MG63 (cell line): ENCODE results near the gene DDR1. TPM values are rescaled to one million over a fixed set of nuclear protein-coding genes. Genes with fewer than 3 reads are reported as not detected.

Source experiments
- DNase-seq: peaks from one replicate; pipeline ENCODE4 v3.0.0-alpha.2; 2020
- H3K27me3 ChIP-seq: fragments of 250-450 bp; sonication (Bioruptor Pico); 2 replicates; pipeline ENCODE4 v1.5.1; 2020; ENCODE audit warnings: mild to moderate bottlenecking, moderate library complexity
- H3K36me3 ChIP-seq: fragments of 250-450 bp; sonication (Bioruptor Pico); 2 replicates; pipeline ENCODE4 v1.5.1; 2020; ENCODE audit warnings: mild to moderate bottlenecking, moderate library complexity
- H3K4me3 ChIP-seq: fragments of 250-450 bp; sonication (Bioruptor Pico); 2 replicates; pipeline ENCODE4 v1.5.1; 2020; ENCODE audit warnings: mild to moderate bottlenecking, moderate library complexity
- H3K9me3 ChIP-seq: fragments of 250-450 bp; sonication (Bioruptor Pico); 2 replicates; pipeline ENCODE4 v1.5.1; 2020; ENCODE audit warnings: mild to moderate bottlenecking, moderate library complexity
- total RNA-seq: library from RNA; depleted of rRNA; stranded (reverse); fragments of >200 nt; shearing (Covaris generic); gene quantifications from 2 replicates; pipeline ENCODE4 v1.2.3, GENCODE V29; 2014; ENCODE audit warnings: low replicate concordance; rRNA removed

The DDR1 gene
- total RNA-seq, 1 experiment from 2014 or later = 16.7 TPM

DNA sequence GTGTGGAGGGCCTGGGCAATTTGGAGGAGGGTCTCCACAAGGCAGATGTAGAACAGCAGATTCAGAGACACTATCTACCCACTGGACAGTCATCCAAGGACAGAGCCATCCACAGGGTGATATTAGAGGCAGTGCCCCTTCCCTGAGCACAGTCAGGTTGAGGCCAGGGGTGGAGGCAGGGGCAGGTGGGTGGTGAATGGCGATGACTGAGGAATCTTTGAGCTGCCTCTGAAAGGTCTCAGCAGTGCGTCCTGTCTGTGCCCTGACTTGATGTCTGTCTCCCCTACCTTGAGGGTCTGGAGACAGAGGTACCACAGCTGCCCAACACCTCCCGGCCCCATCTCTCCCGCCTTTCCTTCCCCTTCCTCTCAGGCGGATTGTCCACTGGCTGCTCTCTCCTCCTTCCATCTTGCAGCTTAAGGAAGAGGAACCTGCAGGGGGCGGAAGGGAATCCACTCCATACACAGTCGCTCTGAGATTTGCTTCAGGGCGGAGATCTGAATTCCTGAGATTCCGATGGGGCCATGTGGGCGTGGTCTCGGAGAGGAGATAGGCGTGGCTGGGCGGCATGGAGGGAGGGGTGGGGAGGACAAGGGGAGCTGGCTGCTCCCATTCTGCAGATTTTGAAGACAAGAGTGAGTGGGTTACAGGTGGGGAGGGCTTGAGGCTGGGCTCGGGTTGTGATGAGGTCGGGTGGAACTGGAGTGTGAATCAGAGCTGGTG lies 58.2 kb downstream of the DDR1 start:
- H3K36me3 ChIP-seq = no peaks in the 10 kb centered on the region
- H3K9me3 ChIP-seq = no peaks in the 10 kb centered on the region
- H3K27me3 ChIP-seq = no peaks in the 10 kb centered on the region
- no peak overlapping the region for H3K4me3 ChIP-seq
- DNase-seq = peak; percentile 75

DNA sequence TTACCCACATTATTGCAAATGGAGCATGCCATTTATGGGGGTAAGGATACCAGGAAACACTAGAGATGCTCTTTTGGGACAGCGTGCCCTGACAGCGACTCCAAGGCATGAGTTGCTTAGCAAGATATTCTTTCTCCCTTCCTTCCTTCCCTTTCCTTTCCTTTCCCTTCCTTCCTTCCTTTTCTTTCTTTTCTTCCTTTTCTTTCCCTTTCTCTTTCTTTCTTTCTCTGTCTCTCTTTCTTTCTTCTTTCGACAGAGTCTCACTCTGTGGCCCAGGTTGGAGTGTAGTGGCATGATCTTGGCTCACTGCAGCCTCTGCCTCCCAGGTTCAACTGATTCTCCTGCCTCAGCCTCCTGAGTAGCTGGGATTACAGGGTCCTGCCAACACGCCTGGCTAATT lies 59.7 kb downstream of the DDR1 start:
- H3K36me3 ChIP-seq = no peaks in the 10 kb centered on the region
- no peaks in the 10 kb centered on the region for H3K9me3 ChIP-seq
- H3K4me3 ChIP-seq = no peak overlapping the region
- DNase-seq = no peak
- no peaks in the 10 kb centered on the region for H3K27me3 ChIP-seq

- H3K27me3 ChIP-seq = no peaks in the 10 kb centered on the region
- no peaks in the 10 kb centered on the region for H3K36me3 ChIP-seq
- no peak overlapping the region for H3K4me3 ChIP-seq
- no peak for DNase-seq
- no peaks in the 10 kb centered on the region for H3K9me3 ChIP-seq
Measured at GRCh38 chr6:30945281-30945680, 61.0 kb downstream of the DDR1 start.

GRCh38 chr6:30947231-30947630 lies 62.9 kb downstream of the DDR1 start:
- Histone ChIP-seq H3K36me3 (no peaks in the 10 kb centered on the region), H3K4me3 (no peak overlapping the region), H3K27me3 (no peaks in the 10 kb centered on the region), H3K9me3 (no peaks in the 10 kb centered on the region)
- DNase-seq = no peak

- Histone ChIP-seq H3K4me3 (no peak overlapping the region), H3K9me3 (no peaks in the 10 kb centered on the region), H3K27me3 (no peaks in the 10 kb centered on the region), H3K36me3 (no peaks in the 10 kb centered on the region)
- DNase-seq = no peak
Measured at GRCh38 chr6:30948811-30949210, 64.5 kb downstream of the DDR1 start.

Other genes starting within 250 kb of the DDR1 start
- 1.9 and 3.2 TPM in 2 replicates for gene C6orf136, start 237.4 kb upstream of the DDR1 start, total RNA-seq
- gene DHX16, start 211.5 kb upstream of the DDR1 start, total RNA-seq = 16.6 and 24.2 TPM in 2 replicates
- gene PPP1R18, start 197.9 kb upstream of the DDR1 start, total RNA-seq = 31.1 and 32.0 TPM in 2 replicates
- 0.25 and 3.4 TPM in 2 replicates for gene NRM, start 193.5 kb upstream of the DDR1 start, total RNA-seq
- gene MDC1, start 167.2 kb upstream of the DDR1 start, total RNA-seq = 5.4 and 10.8 TPM in 2 replicates
- gene TUBB, start 164.2 kb upstream of the DDR1 start, total RNA-seq = 241 and 386 TPM in 2 replicates
- 111 and 137 TPM in 2 replicates for gene FLOT1, start 141.8 kb upstream of the DDR1 start, total RNA-seq
- 53.6 and 54.6 TPM in 2 replicates for gene IER3, start 140.0 kb upstream of the DDR1 start, total RNA-seq
- gene GTF2H4, start 23.7 kb downstream of the DDR1 start, total RNA-seq = 18.8 and 26.4 TPM in 2 replicates
- gene VARS2, start 29.7 kb downstream of the DDR1 start, total RNA-seq = 10.7 and 23.6 TPM in 2 replicates
- gene SFTA2, start 47.7 kb downstream of the DDR1 start, total RNA-seq = not detected in 2 replicates
- not detected in 2 replicates for gene MUCL3, start 56.5 kb downstream of the DDR1 start, total RNA-seq
- not detected in 2 replicates for gene MUC21, start 99.2 kb downstream of the DDR1 start, total RNA-seq
- gene MUC22, start 126.0 kb downstream of the DDR1 start, total RNA-seq = not detected in 2 replicates
- gene C6orf15, start 228.1 kb downstream of the DDR1 start, total RNA-seq = 0.91 TPM in 1 of 2 replicates, not detected in the other
- gene PSORS1C1, start 230.3 kb downstream of the DDR1 start, total RNA-seq = not detected in 2 replicates
- not detected in 2 replicates for gene CDSN, start 235.9 kb downstream of the DDR1 start, total RNA-seq